Measurements from ENCODE around the gene VCAN.

- TF ChIP-seq, protein P1, sequence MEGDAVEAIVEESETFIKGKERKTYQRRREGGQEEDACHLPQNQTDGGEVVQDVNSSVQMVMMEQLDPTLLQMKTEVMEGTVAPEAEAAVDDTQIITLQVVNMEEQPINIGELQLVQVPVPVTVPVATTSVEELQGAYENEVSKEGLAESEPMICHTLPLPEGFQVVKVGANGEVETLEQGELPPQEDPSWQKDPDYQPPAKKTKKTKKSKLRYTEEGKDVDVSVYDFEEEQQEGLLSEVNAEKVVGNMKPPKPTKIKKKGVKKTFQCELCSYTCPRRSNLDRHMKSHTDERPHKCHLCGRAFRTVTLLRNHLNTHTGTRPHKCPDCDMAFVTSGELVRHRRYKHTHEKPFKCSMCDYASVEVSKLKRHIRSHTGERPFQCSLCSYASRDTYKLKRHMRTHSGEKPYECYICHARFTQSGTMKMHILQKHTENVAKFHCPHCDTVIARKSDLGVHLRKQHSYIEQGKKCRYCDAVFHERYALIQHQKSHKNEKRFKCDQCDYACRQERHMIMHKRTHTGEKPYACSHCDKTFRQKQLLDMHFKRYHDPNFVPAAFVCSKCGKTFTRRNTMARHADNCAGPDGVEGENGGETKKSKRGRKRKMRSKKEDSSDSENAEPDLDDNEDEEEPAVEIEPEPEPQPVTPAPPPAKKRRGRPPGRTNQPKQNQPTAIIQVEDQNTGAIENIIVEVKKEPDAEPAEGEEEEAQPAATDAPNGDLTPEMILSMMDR (IDR thresholded peaks at IDR 0.05; ENCODE audit: low read depth, low read length, poor library complexity, severe bottlenecking) = peak; percentile 89
- TF ChIP-seq EZH2phosphoT487 (IDR thresholded peaks at IDR 0.05; ENCODE audit: borderline replicate concordance, low read length) = no peak
Measured at GRCh38 chr5:83430130-83431010, 41.2 kb upstream of the VCAN start.
